Measurements from ENCODE around the gene ADAMTS16. TPM values are rescaled to one million over a fixed set of nuclear protein-coding genes. Genes with fewer than 3 reads are reported as not detected.

ADAMTS16 gene
- total and polyA plus RNA-seq, 2 experiments from 2014 or later = 2.8 to 15.4 TPM

DNA sequence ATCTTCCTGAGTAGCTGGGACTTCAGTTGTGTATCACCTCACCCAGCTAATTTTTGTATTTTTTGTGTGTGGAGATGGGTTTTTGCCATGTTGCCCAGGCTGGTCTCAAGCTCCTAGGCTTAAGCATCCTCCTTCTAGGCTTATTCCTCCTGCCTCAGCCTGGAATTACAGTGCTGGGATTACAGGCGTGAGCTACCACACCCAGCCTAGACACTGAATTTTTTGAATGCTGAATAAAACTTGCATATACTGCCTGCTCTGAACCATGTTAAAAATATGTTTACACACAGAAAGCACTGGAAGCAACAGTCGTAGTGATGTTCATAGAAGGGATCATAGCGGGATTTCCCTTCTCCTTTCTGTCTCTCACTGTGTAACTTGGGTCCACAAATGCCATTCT lies 161.0 kb downstream of the ADAMTS16 start:
- Histone ChIP-seq H3K4me3 (no peak overlapping the region), H3K27me3 (ENCODE audit: insufficient read depth) (no peaks in the 10 kb centered on the region), H3K4me1 (ENCODE audit: insufficient read depth) (no peaks in the 10 kb centered on the region), H3K4me2 (no peak overlapping the region), H4K20me1 (replicated peaks; ENCODE audit: insufficient read depth) (no peaks in the 10 kb centered on the region), H3K79me2 (replicated peaks; ENCODE audit: insufficient read depth) (no peaks in the 10 kb centered on the region), H3K9me2 (ENCODE audit: insufficient read depth) (0 out of 2 replicates have a peak, but pooled peaks cover 3% of the 10 kb centered on the region), H3K36me3 (ENCODE audit: insufficient read depth) (no peaks in the 10 kb centered on the region), H3F3A (replicated peaks; ENCODE audit: low read depth) (no peaks in the 10 kb centered on the region), H2AFZ (no peak overlapping the region), H3K27ac (ENCODE audit: low read depth) (no peak overlapping the region)
- TF ChIP-seq STAT1 (IDR thresholded peaks at IDR 0.05; ENCODE audit: unreplicated experiment) (no peak), NANOG (IDR thresholded peaks at IDR 0.05; ENCODE audit: borderline replicate concordance) (no peak), ZNF114 (CRISPR knock-in tag; IDR thresholded peaks at IDR 0.05) (no peak), CREB1 (CRISPR knock-in tag; IDR thresholded peaks at IDR 0.05; ENCODE audit: low read depth) (no peak), EZH2 (IDR thresholded peaks at IDR 0.05; ENCODE audit: low read depth, unreplicated experiment) (no peak)
- TF ChIP-seq, protein P1, sequence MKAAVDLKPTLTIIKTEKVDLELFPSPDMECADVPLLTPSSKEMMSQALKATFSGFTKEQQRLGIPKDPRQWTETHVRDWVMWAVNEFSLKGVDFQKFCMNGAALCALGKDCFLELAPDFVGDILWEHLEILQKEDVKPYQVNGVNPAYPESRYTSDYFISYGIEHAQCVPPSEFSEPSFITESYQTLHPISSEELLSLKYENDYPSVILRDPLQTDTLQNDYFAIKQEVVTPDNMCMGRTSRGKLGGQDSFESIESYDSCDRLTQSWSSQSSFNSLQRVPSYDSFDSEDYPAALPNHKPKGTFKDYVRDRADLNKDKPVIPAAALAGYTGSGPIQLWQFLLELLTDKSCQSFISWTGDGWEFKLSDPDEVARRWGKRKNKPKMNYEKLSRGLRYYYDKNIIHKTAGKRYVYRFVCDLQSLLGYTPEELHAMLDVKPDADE (IDR thresholded peaks at IDR 0.05) = no peak
- ATAC-seq (no peak), DNase-seq (ENCODE audit: low spot score) (no peak)
- peaks cover 27% of the 10 kb centered on the region for H3K36me3 Mint-ChIP-seq (ENCODE audit: low read depth)
- no peak overlapping the region for H3K4me3 Mint-ChIP-seq
- H3K4me1 Mint-ChIP-seq = peaks cover 6% of the 10 kb centered on the region; the same call in 2 of the 3 replicates
- no peak overlapping the region for H3K27ac Mint-ChIP-seq
- peaks cover 13% of the 10 kb centered on the region for H3K9me3 Mint-ChIP-seq
- peaks cover 8% of the 10 kb centered on the region for H3K27me3 Mint-ChIP-seq (ENCODE audit: insufficient read depth, low read depth, poor library complexity)

DNA sequence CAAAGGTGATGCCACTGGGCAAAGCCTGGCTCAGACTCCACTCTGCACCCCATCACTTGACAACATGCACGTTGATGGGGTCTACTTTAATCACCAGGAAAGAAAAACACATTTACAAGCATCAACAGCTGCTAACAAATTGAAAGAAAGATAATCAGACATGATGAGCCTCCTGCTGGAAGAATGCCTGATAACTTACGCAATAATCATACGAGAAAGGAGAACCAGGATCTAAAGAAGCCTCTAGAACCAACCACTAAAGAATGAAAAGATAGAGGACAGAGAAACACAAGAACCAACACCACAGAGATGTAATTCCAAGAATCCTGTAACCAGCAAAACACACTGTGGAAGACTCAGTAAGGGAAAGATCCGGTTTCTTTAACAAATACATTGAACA lies 162.1 kb downstream of the ADAMTS16 start:
- Histone ChIP-seq H3K4me3 (no peak overlapping the region), H3K27ac (ENCODE audit: low read depth) (no peak overlapping the region), H2AFZ (no peak overlapping the region), H3K4me1 (ENCODE audit: insufficient read depth) (no peaks in the 10 kb centered on the region), H4K20me1 (replicated peaks; ENCODE audit: insufficient read depth) (no peaks in the 10 kb centered on the region), H3K9me2 (ENCODE audit: insufficient read depth) (0 out of 2 replicates have a peak, but pooled peaks cover 3% of the 10 kb centered on the region), H3K79me2 (replicated peaks; ENCODE audit: insufficient read depth) (no peaks in the 10 kb centered on the region), H3F3A (replicated peaks; ENCODE audit: low read depth) (no peaks in the 10 kb centered on the region), H3K27me3 (ENCODE audit: insufficient read depth) (no peaks in the 10 kb centered on the region), H3K4me2 (no peak overlapping the region), H3K36me3 (ENCODE audit: insufficient read depth) (no peaks in the 10 kb centered on the region)
- H3K27ac Mint-ChIP-seq = no peak overlapping the region
- TF ChIP-seq EZH2phosphoT487 (IDR thresholded peaks at IDR 0.05; ENCODE audit: unreplicated experiment) = no peak
- TF ChIP-seq POLR2AphosphoS5 (IDR thresholded peaks at IDR 0.05; ENCODE audit: low read depth) = no peak
- TF ChIP-seq, protein P2, sequence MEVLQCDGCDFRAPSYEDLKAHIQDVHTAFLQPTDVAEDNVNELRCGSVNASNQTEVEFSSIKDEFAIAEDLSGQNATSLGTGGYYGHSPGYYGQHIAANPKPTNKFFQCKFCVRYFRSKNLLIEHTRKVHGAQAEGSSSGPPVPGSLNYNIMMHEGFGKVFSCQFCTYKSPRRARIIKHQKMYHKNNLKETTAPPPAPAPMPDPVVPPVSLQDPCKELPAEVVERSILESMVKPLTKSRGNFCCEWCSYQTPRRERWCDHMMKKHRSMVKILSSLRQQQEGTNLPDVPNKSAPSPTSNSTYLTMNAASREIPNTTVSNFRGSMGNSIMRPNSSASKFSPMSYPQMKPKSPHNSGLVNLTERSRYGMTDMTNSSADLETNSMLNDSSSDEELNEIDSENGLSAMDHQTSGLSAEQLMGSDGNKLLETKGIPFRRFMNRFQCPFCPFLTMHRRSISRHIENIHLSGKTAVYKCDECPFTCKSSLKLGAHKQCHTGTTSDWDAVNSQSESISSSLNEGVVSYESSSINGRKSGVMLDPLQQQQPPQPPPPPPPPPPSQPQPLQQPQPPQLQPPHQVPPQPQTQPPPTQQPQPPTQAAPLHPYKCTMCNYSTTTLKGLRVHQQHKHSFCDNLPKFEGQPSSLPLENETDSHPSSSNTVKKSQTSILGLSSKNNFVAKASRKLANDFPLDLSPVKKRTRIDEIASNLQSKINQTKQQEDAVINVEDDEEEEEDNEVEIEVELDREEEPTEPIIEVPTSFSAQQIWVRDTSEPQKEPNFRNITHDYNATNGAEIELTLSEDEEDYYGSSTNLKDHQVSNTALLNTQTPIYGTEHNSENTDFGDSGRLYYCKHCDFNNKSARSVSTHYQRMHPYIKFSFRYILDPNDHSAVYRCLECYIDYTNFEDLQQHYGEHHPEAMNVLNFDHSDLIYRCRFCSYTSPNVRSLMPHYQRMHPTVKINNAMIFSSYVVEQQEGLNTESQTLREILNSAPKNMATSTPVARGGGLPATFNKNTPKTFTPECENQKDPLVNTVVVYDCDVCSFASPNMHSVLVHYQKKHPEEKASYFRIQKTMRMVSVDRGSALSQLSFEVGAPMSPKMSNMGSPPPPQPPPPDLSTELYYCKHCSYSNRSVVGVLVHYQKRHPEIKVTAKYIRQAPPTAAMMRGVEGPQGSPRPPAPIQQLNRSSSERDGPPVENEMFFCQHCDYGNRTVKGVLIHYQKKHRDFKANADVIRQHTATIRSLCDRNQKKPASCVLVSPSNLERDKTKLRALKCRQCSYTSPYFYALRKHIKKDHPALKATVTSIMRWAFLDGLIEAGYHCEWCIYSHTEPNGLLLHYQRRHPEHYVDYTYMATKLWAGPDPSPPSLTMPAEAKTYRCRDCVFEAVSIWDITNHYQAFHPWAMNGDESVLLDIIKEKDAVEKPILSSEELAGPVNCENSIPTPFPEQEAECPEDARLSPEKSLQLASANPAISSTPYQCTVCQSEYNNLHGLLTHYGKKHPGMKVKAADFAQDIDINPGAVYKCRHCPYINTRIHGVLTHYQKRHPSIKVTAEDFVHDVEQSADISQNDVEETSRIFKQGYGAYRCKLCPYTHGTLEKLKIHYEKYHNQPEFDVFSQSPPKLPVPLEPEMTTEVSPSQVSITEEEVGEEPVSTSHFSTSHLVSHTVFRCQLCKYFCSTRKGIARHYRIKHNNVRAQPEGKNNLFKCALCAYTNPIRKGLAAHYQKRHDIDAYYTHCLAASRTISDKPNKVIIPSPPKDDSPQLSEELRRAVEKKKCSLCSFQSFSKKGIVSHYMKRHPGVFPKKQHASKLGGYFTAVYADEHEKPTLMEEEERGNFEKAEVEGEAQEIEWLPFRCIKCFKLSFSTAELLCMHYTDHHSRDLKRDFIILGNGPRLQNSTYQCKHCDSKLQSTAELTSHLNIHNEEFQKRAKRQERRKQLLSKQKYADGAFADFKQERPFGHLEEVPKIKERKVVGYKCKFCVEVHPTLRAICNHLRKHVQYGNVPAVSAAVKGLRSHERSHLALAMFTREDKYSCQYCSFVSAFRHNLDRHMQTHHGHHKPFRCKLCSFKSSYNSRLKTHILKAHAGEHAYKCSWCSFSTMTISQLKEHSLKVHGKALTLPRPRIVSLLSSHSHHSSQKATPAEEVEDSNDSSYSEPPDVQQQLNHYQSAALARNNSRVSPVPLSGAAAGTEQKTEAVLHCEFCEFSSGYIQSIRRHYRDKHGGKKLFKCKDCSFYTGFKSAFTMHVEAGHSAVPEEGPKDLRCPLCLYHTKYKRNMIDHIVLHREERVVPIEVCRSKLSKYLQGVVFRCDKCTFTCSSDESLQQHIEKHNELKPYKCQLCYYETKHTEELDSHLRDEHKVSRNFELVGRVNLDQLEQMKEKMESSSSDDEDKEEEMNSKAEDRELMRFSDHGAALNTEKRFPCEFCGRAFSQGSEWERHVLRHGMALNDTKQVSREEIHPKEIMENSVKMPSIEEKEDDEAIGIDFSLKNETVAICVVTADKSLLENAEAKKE (CRISPR knock-in tag; IDR thresholded peaks at IDR 0.05) = no peak
- no peak for TF ChIP-seq NANOG (IDR thresholded peaks at IDR 0.05; ENCODE audit: borderline replicate concordance)
- no peak for TF ChIP-seq ZNF331 (CRISPR knock-in tag; IDR thresholded peaks at IDR 0.05; ENCODE audit: low read depth)
- peaks cover 29% of the 10 kb centered on the region for H3K36me3 Mint-ChIP-seq (ENCODE audit: low read depth)
- H3K9me3 Mint-ChIP-seq = peaks cover 13% of the 10 kb centered on the region
- H3K4me1 Mint-ChIP-seq = peaks cover 8% of the 10 kb centered on the region
- H3K4me3 Mint-ChIP-seq = no peak overlapping the region
- H3K27me3 Mint-ChIP-seq (ENCODE audit: insufficient read depth, low read depth, poor library complexity) = peaks cover 8% of the 10 kb centered on the region
- no peak for ATAC-seq
- DNase-seq (ENCODE audit: low spot score) = no peak
